ENCODE results near the gene MSTO1. TPM values are rescaled to one million over a fixed set of nuclear protein-coding genes. Genes with fewer than 3 reads are reported as not detected.
A peak's percentile ranks its signal among the peaks of the same experiment; 100 is the strongest.
"Not testable (repeated sequence)": the region's sequence is repeated elsewhere in the genome, so short reads cannot be mapped to it uniquely, and the experiment has no call there.

Gene MSTO1
- total RNA-seq, result 10 to 100 TPM; 14.8 to 20.3 (median 16.8) TPM
- polyA plus RNA-seq, result 10 to 100 TPM; 23.2 TPM
- long read RNA-seq, donor 1, partial matches to known transcripts, result 1 of 8 reads
- long read RNA-seq, donor 1, other reads (novel, unspliced or antisense), result 3 of 8 reads
- long read RNA-seq, donor 2, partial matches to known transcripts, result 0 of 9 reads
- long read RNA-seq, donor 2, other reads (novel, unspliced or antisense), result 4 of 9 reads
- long read RNA-seq, donor 3, transcript MSTO1-201 (14 exons, 2,431 nt), result major isoform, 17 of 48 reads
- long read RNA-seq, donor 3, partial matches to known transcripts, result 4 of 48 reads
- long read RNA-seq, donor 3, other reads (novel, unspliced or antisense), result 26 of 48 reads

- H3K4me1 ChIP-seq, result peaks cover 0 to 5% (median 4%) of the 10 kb centered on the region in 9 donors
- ATAC-seq (peak; percentile 97 to 100 (median 99)), DNase-seq (peak; percentile 93 to 98)
- 8 to 9% methylated on average over 41 to 44 of the region's 47 CpGs for WGBS, 2 donors
- no peak for TF ChIP-seq CTCF (IDR thresholded peaks at IDR 0.05)
- peak within 1 kb of the TSS in 9 of 10 donors; percentile 44 to 80 (median 69) for H3K27ac ChIP-seq
- intact Hi-C loops (cut with DNase I), result no loop called here
- peaks cover 0 to 16% (median 7%) of the 10 kb centered on the region in 9 donors for H3K36me3 ChIP-seq
- H3K27me3 ChIP-seq, result no peaks in the 10 kb centered on the region
- H3K9me3 ChIP-seq, result no peaks in the 10 kb centered on the region
- H3K4me3 ChIP-seq, result peak within 1 kb of the TSS; percentile 45 to 78 (median 64)
Observed at GRCh38 chr1:155609515-155610256, at the start of gene MSTO1. MSTO1 (plus strand) TSS chr1:155610218; CDS start chr1:155610249, 31 bp downstream.

GRCh38 chr1:155561779-155562580 lies 48.0 kb upstream of the MSTO1 start:
- Histone ChIP-seq H3K27ac (peak overlapping the region; percentile 92 to 100 (median 98)), H3K36me3 (peaks cover 0 to 18% (median 0%) of the 10 kb centered on the region in 9 donors), H3K4me1 (peaks cover 8 to 52% (median 42%) of the 10 kb centered on the region in 9 donors), H3K4me3 (peak overlapping the region; percentile 91 to 98 (median 96))
- H3K27me3 ChIP-seq, H3K9me3 ChIP-seq: not testable (repeated sequence)
- DNase-seq, result peak; percentile 25 to 59
- peak; percentile 34 to 75 (median 58) for ATAC-seq
- intact Hi-C loops (cut with DNase I), result loop anchor here in 1 of 10 donors (2.0 kb wide), 1 partner anchor 183 kb away; no protein-coding TSS in a partner anchor
- WGBS, 2 donors, result 0 to 1% methylated on average over 32 to 48 of the region's 56 CpGs

- no peaks in the 10 kb centered on the region for H3K9me3 ChIP-seq
- H3K27me3 ChIP-seq, result no peaks in the 10 kb centered on the region
- DNase-seq (peak; percentile 94 to 97), ATAC-seq (peak; percentile 94 to 97 (median 96))
- WGBS, 2 donors, result 0 to 1% methylated on average over 73 to 74 of the region's 87 CpGs
- no peak for TF ChIP-seq CTCF (IDR thresholded peaks at IDR 0.05)
- intact Hi-C loops (cut with DNase I), result loop anchor here in 1 of 10 donors (2.0 kb wide), 1 partner anchor 184 kb away; no protein-coding TSS in a partner anchor
- H3K27ac ChIP-seq, result peak within 1 kb of the TSS; percentile 92 to 100 (median 98)
- peaks cover 0 to 18% (median 0%) of the 10 kb centered on the region in 9 donors for H3K36me3 ChIP-seq
- H3K4me3 ChIP-seq, result peak within 1 kb of the TSS; percentile 91 to 98 (median 96)
- H3K4me1 ChIP-seq, result peaks cover 8 to 47% (median 39%) of the 10 kb centered on the region in 9 donors
Observed at GRCh38 chr1:155562581-155563376, 47.2 kb upstream of the MSTO1 start, which contains the start of gene ASH1L. ASH1L (minus strand) TSS chr1:155562803; CDS start chr1:155521519, 41,284 bp downstream.

GRCh38 chr1:155563377-155564022 lies 46.5 kb upstream of the MSTO1 start:
- peak in 1 of 8 donors; percentile 10 for ATAC-seq
- Histone ChIP-seq H3K36me3 (peaks cover 0 to 17% (median 0%) of the 10 kb centered on the region in 9 donors), H3K4me1 (peaks cover 8 to 40% (median 35%) of the 10 kb centered on the region in 9 donors), H3K4me3 (peak overlapping the region; percentile 91 to 98 (median 96)), H3K27ac (peak overlapping the region; percentile 92 to 100 (median 98))
- intact Hi-C loops (cut with DNase I), result loop anchor here in 1 of 10 donors (2.0 kb wide), 1 partner anchor 185 kb away; no protein-coding TSS in a partner anchor
- WGBS, 2 donors, result 0% methylated on average over 19 of the region's 19 CpGs
- not testable (repeated sequence) for H3K9me3 ChIP-seq, DNase-seq, H3K27me3 ChIP-seq
